GM12892 (cell line): ENCODE results near the gene SLC2A2.

ENCODE experiments used
- DNase-seq: peaks from one replicate; pipeline ENCODE4 v3.0.0; 2011; ENCODE audit not compliant: insufficient read length
- FAIRE-seq: peaks from 2 replicates; lab custom pipeline; 2011; peaks lifted over from hg19 to GRCh38; lab: Jason Lieb, UNC
- POLR2A ChIP-seq: IDR thresholded peaks from 2 replicates; pipeline ENCODE4 v1.6.1; 2011; ENCODE audit warnings: low read depth, low read length, control low read depth
- POLR2AphosphoS5 ChIP-seq: IDR thresholded peaks from 2 replicates; pipeline ENCODE4 v1.6.1; 2011; ENCODE audit warnings: low read depth, low read length, control low read depth
- TAF1 ChIP-seq: IDR thresholded peaks from 2 replicates; pipeline ENCODE4 v1.6.1; 2011; ENCODE audit warnings: low read depth, mild to moderate bottlenecking, control low read depth, low read length, borderline replicate concordance

Gene SLC2A2

DNA sequence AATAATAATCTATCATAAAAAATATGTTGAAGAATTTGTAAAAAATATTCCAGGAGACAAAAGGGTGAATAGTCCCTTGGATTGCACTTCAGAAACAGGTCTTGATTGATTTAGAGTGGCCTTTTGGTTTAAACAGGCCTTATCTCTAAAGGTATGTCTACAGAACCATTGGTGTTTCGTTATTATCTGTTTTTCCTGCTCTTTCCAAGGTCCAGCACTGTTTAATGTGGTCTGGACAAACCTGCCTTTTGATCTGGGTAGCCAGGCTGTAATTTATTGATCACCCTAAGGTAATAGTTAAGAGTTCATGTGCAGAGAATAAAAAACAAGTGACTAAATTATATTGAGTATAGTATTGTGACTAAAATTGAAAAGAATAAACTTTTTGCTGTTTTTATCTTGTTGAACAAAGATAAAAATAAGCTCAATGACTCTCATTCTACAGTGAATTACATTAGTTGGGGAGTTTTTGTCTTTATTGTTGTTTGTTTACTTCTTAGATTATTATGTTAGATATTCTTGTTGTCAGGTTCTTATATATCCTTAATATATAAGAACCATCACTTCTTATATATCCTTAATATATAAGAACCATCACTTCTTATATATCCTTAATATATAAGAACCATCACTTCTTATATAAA, 25.1 kb downstream of the SLC2A2 start:
- DNase-seq (no peak), FAIRE-seq (no peak)
- TF ChIP-seq TAF1 = no peak
- no peak for TF ChIP-seq POLR2A
- no peak for TF ChIP-seq POLR2AphosphoS5

DNA sequence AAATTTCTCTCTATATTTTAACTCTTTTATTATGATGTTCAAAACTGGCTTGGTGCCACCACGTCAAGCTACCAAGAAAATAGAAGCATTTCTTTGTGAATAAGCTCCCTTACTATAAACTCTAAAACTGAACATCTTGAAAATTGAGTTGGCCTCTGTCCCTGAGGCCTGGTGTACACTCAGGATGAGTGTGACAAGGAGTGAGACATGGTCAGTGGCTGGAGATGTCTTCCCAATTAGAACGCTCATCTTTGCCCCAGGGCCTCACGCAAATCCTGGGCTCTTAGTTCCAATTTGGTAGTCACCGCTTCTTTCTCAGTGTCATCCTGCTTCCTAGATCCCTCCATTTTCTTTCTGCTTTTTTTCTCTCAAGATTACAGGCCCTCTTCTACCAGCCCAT, 26.2 kb downstream of the SLC2A2 start:
- no peak for FAIRE-seq
- no peak for DNase-seq
- no peak for TF ChIP-seq POLR2AphosphoS5
- TF ChIP-seq TAF1 = no peak
- TF ChIP-seq POLR2A = no peak

DNA sequence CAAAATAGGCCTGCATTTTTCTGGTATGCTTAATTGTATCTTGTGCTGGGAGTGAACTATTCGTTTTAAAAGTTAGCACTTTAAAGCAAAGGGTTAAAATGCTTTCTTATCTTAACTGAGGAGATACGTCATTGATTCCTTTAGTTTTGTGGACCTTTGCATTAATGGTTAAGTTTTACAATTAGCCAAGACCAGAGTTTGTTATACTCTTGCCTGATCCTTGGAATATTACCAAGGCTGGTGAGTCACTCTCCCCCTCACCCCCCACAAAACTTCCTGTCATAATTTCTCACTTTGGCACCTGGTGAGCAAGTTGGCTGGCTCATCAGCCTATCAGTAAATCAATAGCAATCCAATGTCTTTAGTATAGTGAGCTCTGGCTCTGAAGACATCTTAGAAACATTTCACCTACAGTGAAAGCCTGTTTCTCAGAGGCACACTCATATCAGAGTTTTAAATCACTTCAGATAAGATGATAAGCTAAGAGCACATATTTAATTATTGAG, 26.7 kb downstream of the SLC2A2 start:
- no peak for FAIRE-seq
- TF ChIP-seq POLR2AphosphoS5 = no peak
- TF ChIP-seq TAF1 = no peak
- TF ChIP-seq POLR2A = no peak
- DNase-seq = no peak

DNA sequence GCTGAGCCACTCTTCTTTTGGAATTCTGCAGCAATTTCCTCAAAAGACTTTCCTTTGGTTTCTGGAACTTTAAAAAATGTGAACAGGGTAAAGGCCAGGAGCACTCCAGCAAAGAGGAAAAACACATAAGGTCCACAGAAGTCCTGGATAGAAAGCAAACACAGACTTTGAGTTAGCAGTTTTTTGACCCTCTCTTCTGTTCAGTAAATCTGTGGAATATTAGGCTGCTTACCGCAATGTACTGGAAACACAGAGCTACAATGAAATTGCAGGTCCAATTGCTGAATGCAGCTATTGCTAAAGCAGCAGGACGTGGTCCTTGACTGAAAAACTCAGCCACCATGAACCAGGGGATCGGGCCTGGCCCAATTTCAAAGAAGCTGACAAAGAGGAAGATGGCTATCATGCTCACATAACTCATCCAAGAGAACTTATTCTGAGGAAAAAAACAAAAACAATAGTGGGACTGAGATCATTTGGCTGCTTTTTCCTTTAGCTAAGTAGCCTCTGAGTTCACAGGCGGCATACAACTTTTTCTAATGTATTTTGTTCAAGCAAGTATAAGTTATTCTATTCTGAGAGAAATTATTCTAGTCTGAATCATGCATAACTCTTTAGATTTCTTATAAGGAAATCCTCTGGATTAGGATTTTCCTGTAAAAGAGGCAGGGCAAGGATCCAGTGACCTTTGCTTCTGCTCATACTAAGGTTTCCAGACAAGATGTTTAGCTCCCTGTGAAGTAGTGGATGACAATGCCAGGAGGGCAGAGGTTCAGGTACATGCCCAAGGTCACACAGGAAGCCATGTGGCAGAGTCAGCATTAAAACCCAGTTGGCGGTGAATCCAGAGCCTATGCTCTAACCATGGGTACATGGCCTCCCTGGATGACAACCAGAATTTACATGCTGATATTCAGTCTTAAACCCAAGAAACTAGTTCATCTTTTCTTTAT, 28.3 kb downstream of the SLC2A2 start:
- no peak for DNase-seq
- FAIRE-seq = no peak

DNA sequence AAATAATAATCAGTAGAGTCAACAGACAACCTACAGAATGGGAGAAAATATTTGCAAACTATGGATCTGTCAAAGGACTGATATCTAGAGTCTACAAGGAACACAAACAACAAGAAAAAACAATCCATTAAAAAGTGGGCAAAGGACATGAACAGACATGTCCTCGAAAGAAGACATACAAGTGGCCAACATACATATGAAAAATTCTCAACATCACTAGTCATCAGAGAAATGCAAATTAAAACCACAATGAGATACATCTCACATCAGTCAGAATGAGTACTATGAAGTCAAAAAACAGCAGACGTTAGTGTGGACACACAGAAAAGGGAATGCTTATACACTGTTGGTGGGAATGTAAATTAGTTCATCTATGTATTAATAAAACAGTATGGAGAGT, 33.7 kb downstream of the SLC2A2 start:
- FAIRE-seq = no peak
- TF ChIP-seq TAF1 = no peak
- no peak for TF ChIP-seq POLR2AphosphoS5
- no peak for TF ChIP-seq POLR2A
- DNase-seq = no peak

More for the DNA sequence above, 28.3 kb downstream of the SLC2A2 start:
- no peak for TF ChIP-seq POLR2AphosphoS5

DNA sequence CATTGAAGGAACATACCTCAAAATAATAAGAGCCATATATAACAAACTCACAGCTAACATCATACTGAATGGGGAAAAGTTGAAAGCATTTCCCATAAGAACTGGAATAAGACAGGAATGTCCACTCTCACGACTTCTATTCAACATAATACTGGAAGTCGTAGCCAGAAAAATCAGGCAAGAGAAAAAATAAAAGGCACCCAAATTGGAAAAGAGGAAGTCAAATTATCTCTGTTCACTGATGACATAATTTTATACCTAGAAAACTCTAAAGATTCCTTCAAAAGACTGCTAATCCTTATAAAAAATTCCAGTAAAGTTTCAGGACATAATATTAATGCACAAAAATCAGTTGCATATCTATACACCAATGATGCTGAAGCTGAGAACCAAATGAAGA, 34.9 kb downstream of the SLC2A2 start:
- FAIRE-seq = no peak
- no peak for DNase-seq

DNA sequence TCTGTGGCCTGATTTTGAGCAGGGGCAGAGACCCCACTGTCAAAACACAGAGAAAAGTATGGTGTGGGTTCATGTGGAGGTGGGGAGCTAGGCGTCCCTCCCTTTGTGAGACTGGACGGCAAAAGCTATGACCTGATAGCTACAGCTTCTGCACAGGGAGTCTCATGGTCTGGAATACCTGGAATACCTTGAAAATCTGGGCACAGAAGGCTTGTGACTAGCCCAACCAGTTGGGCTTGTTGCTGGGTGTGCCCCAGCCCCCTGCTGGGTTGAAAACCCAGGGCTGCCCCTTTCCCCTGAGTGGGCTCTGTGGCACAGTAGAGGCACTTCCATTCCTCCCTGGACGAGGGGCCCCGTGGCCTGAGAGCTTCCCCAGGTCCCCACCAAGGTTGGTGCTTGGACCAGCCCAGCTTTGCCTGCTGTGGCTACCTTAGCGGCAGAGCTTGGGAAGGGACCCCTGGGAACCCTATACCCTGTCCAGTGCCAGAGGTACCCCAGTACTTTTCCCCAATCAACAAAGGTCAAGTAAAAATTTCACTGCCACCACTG, 37.3 kb downstream of the SLC2A2 start:
- FAIRE-seq (no peak), DNase-seq (no peak)
- TF ChIP-seq TAF1 = no peak
- no peak for TF ChIP-seq POLR2AphosphoS5
- TF ChIP-seq POLR2A = no peak

More for the DNA sequence above, 34.9 kb downstream of the SLC2A2 start:
- TF ChIP-seq POLR2AphosphoS5 (no peak), POLR2A (no peak), TAF1 (no peak)

DNA sequence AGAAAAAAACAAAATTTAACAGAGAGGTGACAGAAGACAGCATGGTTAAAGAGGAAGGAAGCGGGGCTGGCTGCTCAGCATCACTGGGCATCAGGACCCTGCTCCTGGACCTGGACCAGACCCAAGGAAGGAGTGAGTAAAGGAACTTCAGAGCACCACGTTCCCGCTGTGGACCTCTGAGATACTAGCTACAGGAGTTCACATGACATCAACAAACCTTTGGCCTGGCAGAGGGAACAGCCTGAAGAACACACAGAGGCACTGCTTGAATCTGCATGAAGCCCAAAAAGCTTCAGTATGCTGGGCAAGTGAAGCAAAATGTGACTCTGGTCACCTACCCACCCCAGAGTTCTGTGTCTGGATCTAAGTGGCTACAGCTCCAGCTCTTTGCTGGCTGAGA, 38.1 kb downstream of the SLC2A2 start:
- no peak for FAIRE-seq

DNA sequence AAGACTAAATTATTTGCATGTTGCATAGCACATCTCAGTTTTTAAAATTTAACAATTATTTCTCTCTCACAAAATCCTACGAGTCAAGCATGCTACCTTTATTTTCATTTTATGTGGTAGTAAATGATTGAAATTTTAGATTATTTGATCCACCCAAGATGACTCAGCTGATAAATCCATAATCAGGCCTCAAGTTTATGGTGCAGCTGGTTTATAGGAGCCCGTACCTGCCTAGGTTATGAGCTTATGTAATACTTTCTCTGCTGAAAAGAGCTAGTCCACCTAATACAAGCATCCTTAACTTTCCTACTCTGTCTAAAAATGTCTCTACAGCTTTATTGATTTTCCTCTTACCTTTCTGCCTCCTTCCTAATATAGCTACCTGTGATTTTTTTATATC, 41.2 kb downstream of the SLC2A2 start:
- DNase-seq = no peak
- no peak for FAIRE-seq

More for the DNA sequence above, 38.1 kb downstream of the SLC2A2 start:
- DNase-seq = no peak
- TF ChIP-seq POLR2A = no peak
- TF ChIP-seq TAF1 = no peak
- no peak for TF ChIP-seq POLR2AphosphoS5

DNA sequence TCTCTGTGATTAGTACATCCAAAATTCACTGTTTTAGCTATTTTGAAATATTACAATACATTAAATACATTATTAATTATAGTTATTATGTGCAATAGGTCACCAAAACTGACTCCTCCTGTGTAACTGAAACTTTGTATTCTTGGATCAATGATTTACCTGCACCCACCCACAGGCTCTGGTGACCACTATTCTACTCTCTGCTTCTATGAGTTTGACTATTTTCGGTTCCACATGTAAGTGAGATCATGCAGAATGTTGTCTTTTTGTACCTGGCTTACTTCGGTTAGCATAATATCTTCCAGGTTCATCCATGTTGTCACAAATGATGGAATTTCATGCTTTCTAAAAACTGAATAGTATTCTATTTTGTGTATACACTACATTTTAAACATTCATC, 43.8 kb downstream of the SLC2A2 start:
- DNase-seq (no peak), FAIRE-seq (no peak)
- TF ChIP-seq POLR2A = no peak
- TF ChIP-seq TAF1 = no peak
- TF ChIP-seq POLR2AphosphoS5 = no peak

More for the DNA sequence above, 41.2 kb downstream of the SLC2A2 start:
- TF ChIP-seq TAF1 (no peak), POLR2AphosphoS5 (no peak), POLR2A (no peak)

DNA sequence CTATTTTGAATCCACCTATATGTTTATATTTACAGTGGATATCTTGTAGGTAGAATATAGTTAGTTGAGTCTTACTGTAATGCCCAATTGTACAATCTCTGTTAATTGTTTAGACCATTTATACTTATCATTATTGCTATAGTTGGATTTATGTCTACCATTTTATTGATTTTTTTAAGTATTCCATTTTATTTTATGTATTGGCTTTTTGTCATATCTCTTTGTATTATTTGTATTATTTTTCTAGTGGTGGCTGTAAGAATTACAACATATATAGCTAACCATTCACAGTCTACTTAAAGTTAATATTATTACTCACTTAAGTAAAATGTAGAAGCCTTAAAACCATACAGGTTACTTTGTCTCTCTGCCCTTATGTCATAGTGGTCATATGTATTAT, 46.1 kb downstream of the SLC2A2 start:
- FAIRE-seq (no peak), DNase-seq (no peak)
- no peak for TF ChIP-seq POLR2AphosphoS5

DNA sequence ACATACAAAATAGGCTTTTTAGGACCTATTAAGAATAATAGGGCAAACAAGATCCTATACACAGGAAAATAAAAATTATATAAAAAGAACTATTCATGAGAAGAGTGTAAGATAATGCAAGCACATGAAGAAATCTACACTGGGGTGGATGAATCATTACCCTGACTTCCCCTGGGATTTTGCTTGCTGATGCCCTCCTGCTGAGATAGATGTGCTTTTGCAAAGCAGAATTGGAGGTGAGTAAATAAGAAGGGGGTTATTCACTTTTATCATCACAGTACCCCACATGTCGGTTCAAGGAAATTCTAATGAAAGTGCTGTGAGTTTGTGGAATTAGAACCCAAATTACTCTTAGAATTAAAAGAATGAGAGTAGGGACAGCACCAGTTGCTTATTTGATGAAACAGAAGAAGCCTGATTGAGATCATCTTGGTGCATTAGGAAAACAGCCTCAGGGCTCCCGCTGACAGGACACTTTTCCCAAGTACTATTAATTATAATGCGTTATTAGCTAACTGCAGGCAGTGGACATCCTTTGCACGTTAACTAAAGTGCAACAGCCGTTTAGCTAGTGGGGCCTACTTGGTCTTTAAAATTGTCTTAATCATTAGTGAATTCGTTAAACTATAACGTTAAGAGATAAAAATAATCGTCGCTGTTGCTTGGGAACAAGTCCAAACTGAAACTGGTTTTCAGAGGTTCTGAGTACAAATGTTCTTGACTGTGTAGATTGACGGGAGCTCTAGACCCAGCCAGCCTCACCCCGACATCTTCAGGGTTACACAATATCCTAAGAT, 48.4 kb downstream of the SLC2A2 start:
- TF ChIP-seq POLR2A (no peak), TAF1 (no peak), POLR2AphosphoS5 (no peak)
- FAIRE-seq = no peak
- DNase-seq = no peak
